Gastroesophageal sphincter (tissue), 3 donors: ENCODE measurements around the gene ZNF213.

Source experiments
- EP300 ChIP-seq: sonication (generic); formaldehyde crosslinking; IDR thresholded peaks from one replicate; pipeline ENCODE4 v1.6.1; 2017; ENCODE audit warnings: antibody characterized with exemption, mild to moderate bottlenecking
- POLR2A ChIP-seq, 2 donors: fragments of 450-650 bp; IDR thresholded peaks; one replicate each; pipeline ENCODE4 v1.6.1; 2017; ENCODE audit warnings: antibody characterized with exemption in 2 of 2, mild to moderate bottlenecking in 2 of 2, moderate library complexity in 1 of 2
- TF ChIP-seq, protein P1 (sequence below), 4 experiments: fragments of 200-600 bp in 2 of 4; fragments of 450-650 bp in 2 of 4; sonication (generic) in 1 of 4; IDR thresholded peaks; one replicate each; pipeline ENCODE4 v1.5.1; 2017 to 2019; ENCODE audit warnings: antibody characterized with exemption in 4 of 4, mild to moderate bottlenecking in 2 of 4, moderate library complexity in 2 of 4

GRCh38 chr16:3144321-3144983 is 9.6 kb downstream of the ZNF213 start:
- TF ChIP-seq, protein P1, sequence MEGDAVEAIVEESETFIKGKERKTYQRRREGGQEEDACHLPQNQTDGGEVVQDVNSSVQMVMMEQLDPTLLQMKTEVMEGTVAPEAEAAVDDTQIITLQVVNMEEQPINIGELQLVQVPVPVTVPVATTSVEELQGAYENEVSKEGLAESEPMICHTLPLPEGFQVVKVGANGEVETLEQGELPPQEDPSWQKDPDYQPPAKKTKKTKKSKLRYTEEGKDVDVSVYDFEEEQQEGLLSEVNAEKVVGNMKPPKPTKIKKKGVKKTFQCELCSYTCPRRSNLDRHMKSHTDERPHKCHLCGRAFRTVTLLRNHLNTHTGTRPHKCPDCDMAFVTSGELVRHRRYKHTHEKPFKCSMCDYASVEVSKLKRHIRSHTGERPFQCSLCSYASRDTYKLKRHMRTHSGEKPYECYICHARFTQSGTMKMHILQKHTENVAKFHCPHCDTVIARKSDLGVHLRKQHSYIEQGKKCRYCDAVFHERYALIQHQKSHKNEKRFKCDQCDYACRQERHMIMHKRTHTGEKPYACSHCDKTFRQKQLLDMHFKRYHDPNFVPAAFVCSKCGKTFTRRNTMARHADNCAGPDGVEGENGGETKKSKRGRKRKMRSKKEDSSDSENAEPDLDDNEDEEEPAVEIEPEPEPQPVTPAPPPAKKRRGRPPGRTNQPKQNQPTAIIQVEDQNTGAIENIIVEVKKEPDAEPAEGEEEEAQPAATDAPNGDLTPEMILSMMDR (IDR thresholded peaks at IDR 0.05): no peak
- TF ChIP-seq POLR2A (IDR thresholded peaks at IDR 0.05): no peak
- TF ChIP-seq EP300: no peak
